Activated CD4-positive, alpha-beta T cell treated with anti-CD3 and anti-CD28 coated beads, Interleukin-2, amount 50 U/mL, for 1 hour (primary cell): ENCODE measurements around the gene ATP9A.

ENCODE experiments used
- DNase-seq: peaks from one replicate; pipeline ENCODE4 v3.0.0-alpha.2; 2020

Gene ATP9A

GRCh38 chr20:51595058-51595532 lies 173.1 kb downstream of the ATP9A start:
- DNase-seq = peak; percentile 69

GRCh38 chr20:51594236-51595057 lies 173.7 kb downstream of the ATP9A start:
- no peak for DNase-seq

- no peak for DNase-seq
Observed at GRCh38 chr20:51593584-51593983, 174.6 kb downstream of the ATP9A start.

GRCh38 chr20:51592564-51592963 lies 175.6 kb downstream of the ATP9A start:
- DNase-seq = no peak

- no peak for DNase-seq
Observed at GRCh38 chr20:51591871-51592270, 176.3 kb downstream of the ATP9A start.

GRCh38 chr20:51588762-51589161 lies 179.4 kb downstream of the ATP9A start:
- no peak for DNase-seq

GRCh38 chr20:51587145-51587544 lies 181.0 kb downstream of the ATP9A start:
- DNase-seq = no peak

- no peak for DNase-seq
Observed at GRCh38 chr20:51586005-51586440, 182.2 kb downstream of the ATP9A start.

- DNase-seq = no peak
Observed at GRCh38 chr20:51585148-51585547, 183.0 kb downstream of the ATP9A start.

- no peak for DNase-seq
Observed at GRCh38 chr20:51584737-51585136, 183.5 kb downstream of the ATP9A start.

- DNase-seq = no peak
Observed at GRCh38 chr20:51584116-51584515, 184.1 kb downstream of the ATP9A start.

- no peak for DNase-seq
Observed at GRCh38 chr20:51583499-51583898, 184.7 kb downstream of the ATP9A start.

- DNase-seq = no peak
Observed at GRCh38 chr20:51583073-51583472, 185.1 kb downstream of the ATP9A start.

GRCh38 chr20:51581571-51581970 lies 186.6 kb downstream of the ATP9A start:
- DNase-seq = no peak

GRCh38 chr20:51579137-51579536 lies 189.1 kb downstream of the ATP9A start:
- DNase-seq = no peak

- DNase-seq = no peak
Observed at GRCh38 chr20:51578145-51578459, 190.1 kb downstream of the ATP9A start.

- DNase-seq = no peak
Observed at GRCh38 chr20:51577432-51578144, 190.6 kb downstream of the ATP9A start.

GRCh38 chr20:51575486-51575885 lies 192.7 kb downstream of the ATP9A start:
- DNase-seq = no peak

- DNase-seq = no peak
Observed at GRCh38 chr20:51574248-51575033, 193.7 kb downstream of the ATP9A start.

- no peak for DNase-seq
Observed at GRCh38 chr20:51573576-51574243, 194.5 kb downstream of the ATP9A start.

- DNase-seq = no peak
Observed at GRCh38 chr20:51571460-51571794, 196.8 kb downstream of the ATP9A start.

- no peak for DNase-seq
Observed at GRCh38 chr20:51570739-51571459, 197.3 kb downstream of the ATP9A start.
